NCI-H2081 (cell line): ENCODE measurements around the gene ZNF473.
A peak's percentile ranks its signal among the peaks of the same experiment; 100 is the strongest.
"Not testable (repeated sequence)": the region's sequence is repeated elsewhere in the genome, so short reads cannot be mapped to it uniquely, and the experiment has no call there.

ENCODE experiments used
- DNase-seq, 2 experiments: peaks; one replicate each; lab custom pipeline; 2025; lab: John Stamatoyannopoulos, UW

The ZNF473 gene

DNA sequence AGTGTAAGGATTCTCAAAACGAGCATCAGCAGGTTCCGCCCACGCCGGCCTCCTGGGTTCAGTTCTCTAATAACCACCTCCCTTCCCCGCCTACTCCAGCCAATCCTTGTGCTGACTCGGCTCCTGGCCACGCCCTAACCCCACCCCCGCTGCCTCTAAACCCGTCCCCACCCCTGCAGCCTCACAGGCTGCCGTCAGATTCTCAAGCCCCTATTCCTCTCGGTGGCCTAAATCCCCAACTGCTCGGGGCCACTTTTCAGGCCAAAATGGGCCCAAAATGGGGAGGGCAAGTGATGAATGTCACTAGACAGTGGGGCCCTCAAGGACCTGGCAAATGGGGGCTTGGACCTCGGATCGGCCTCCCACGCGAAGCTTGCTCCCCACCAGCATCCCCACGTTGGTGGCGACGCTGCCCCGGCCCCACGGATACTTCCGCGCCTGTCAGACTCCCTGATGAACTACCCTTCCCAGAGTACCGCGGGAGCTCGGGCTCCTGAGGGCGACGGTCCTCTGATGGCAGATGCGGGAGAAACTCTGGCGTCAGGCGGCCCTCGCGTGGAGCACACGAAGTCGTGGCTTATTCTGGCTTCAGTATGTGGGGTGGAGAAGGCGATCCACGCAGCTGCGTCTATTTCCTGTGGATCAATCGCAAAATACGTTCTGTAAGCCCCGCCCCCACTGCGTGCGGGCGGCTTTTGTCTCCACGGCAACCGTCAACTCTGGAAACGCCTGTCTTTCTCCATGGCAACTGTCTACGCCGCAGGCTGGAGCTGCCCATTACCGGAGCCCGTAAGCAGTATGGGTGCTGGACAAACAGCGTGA lies 24.8 kb downstream of the ZNF473 start:
- DNase-seq = peak; percentile 58 to 77

DNA sequence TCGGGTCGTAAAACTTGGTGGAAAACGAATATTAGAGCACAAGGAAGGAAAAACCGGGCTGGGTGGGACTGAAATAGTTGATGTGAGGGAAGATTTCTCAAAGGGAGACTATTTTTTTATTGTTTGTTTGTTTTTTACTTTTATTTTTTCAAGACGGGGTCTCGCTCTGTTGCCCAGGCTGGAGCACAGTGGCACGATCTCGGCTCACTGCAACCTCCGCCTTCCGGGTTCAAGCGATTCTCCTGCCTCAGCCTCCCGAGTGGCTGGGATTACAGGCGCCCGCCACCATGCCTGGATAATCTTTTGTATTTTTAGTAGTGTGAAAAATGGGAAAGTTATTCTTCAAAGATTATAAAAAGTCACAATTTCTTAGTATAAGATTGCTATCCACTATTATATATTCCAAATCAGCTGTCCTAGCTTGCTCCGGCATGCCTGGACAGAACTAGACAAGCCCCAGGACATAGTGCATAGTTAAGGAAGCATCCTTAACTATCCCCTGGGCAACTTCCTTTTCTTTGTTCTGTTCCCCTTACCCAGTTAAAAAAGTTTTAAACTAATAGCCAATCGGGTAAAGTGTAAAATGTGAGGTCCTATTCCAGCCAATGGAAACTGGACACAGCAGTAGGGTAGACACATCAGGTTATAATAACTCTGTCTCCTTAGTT lies 25.6 kb downstream of the ZNF473 start:
- DNase-seq = not testable (repeated sequence)

DNA sequence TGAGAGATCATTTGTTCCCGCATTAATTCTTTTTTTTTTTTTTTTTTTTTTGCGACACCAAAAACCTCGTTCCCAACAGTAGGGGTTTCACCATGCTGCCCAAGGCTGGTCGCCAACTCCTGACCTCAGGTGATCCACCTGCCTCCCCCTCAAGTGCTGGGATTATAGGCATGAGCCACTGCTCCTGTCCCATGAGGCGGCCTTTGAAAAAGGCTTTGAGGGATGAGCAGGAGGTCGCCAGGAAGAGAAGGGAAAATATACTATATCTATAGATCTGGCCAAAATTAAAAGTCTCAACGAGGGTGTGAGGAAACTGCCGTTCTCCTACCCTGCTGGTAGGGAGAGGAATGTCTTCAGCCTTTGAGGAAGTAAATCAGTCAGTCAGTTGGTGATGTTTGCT lies 26.2 kb downstream of the ZNF473 start:
- no peak for DNase-seq

DNA sequence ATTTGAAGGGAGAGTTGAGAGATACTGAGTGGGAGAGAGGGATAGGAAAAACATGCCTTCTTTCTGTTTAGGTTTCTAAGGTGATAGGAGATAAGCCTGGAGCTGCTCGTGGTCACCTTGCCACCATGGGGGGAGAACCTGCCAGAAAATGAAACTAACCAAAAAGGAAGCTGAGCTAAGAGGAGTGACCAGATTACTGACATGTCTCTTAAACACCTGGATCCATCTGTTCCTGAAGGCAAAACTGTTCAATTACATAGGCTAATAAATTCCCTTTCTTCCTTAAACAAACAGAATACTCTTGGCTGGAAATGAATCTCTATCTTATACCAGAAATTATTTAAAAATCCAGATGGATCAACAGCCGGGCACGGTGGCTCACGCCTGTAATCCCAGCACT lies 27.3 kb downstream of the ZNF473 start:
- DNase-seq = no peak

DNA sequence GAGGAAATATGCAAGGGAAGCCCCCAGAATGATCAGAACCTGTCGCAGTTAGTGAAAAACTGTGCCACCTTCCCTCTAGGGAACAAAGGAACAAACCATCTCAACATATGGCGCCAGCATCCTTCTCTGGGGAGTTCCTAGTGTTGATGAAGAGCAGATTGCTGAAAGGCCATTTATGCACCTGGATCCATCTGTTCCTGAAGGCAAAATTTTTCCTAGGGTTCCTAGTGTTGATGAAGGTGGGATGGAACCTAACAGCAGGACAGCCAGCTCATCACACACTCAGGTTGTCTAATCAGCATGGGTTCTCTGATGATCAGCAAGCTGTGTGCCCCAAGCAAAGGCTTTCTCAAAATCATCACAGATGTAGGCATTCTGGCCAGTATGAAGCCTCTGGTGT lies 32.6 kb downstream of the ZNF473 start:
- DNase-seq = no peak

DNA sequence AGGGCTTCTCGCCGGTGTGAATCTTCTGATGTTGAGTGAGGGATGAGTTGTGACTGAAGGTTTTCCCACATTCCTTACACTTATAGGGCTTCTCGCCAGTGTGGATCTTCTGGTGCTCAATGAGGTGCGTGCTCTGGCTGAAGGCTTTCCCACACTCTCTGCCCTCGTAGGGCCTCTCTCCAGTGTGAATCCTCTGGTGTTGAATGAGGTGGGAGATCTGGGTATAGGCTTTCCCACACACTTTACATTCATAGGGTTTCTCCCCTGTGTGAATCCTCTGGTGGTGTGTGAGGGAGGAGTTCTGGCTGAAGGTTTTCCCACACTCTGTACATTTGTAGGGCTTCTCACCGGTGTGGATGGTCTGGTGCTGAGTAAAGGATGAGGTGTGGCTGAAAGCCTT lies 33.2 kb downstream of the ZNF473 start:
- DNase-seq = no peak

DNA sequence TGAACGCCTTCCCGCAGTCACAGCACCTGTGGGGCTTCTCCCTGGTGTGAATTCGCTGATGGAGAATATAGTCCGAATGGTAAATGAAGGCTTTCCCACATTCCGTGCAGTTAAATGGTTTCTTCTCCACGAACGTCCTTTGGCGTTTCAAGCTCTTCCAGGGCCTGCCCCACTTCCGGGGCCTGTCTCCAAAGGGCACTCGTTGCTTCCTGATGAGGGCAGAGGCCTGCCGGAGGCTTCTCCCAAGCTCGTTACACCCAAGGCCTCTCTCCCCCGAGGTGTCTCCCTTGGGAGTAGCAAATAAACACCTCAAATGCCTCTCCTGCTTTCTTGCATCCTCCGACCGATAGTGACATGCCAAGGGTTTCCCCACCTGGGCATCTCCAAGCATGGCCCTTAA lies 34.3 kb downstream of the ZNF473 start:
- DNase-seq = no peak

DNA sequence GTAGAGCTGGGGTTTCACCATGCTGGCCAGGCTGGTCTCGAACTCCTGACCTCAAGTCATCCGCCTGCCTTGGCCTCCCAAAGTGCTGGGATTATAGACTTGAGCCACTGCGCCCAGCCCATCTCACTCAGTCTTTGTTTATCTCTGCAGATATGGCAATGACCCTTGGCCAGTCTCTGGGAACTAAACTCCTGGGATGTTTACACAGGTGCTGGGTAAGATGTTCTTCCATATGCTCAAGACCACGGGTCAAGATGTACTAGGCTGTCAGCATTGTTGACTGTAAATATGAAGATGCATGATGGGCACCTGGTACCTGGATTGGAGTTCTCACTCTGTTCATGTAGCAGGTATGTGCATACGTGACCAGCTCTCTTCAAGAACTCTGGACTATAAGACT lies 35.8 kb downstream of the ZNF473 start:
- DNase-seq = no peak

DNA sequence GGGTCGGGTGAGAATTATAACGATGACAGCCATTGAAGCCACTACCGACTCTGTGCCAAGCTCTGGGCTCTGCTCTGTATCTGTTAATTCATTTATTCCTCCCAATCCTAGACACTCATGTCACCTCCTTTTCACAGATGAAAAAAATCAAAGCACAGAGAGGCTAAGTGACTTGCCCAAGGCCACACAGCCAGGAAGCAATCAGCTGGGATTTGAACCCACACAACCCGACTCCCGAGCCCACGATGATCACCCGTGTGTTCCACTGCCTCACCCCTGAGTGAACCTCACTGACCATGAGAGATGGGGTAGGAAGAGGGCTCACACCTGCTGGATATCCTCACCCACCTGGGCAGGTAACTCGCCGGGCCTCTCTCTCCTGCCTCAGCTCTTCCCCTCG lies 40.1 kb downstream of the ZNF473 start:
- DNase-seq = no peak

DNA sequence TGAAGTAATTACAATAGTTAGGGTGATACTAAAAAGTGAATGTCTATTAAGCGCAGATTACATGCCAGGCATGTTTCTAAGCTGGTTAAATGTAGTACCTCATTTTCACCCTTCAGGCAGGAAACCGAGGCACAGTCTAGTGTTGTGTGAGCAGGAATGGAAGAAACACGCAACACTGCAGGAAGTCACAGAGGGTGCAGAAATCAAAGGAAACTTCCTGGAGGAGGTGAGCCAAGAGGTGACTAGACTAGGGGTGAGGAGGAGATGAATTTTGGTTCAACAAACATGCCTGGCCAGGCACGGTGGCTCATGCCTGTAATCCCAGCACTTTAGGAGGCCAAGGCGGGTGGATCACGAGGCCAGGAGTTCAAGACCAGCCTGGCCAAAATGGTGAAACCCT lies 41.8 kb downstream of the ZNF473 start:
- DNase-seq = no peak

DNA sequence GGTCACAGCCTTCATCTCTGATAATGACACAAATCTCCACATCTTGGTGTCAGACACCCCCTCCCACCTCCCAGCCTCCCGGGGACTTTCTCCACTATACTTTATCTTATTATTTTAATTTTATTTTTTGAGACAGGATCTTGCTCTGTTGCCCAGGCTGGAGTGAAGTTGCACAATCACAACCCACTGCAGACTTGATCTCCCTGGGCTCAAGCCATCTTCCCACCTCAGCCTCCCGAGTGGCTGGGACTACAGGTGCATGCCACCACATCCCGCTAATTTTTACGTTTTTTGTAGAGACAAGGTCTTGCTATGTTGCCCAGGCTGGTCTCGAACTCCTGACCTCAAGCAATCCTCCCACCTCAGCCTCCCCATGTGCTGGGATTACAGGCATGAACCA lies 42.6 kb downstream of the ZNF473 start:
- not testable (repeated sequence) for DNase-seq

DNA sequence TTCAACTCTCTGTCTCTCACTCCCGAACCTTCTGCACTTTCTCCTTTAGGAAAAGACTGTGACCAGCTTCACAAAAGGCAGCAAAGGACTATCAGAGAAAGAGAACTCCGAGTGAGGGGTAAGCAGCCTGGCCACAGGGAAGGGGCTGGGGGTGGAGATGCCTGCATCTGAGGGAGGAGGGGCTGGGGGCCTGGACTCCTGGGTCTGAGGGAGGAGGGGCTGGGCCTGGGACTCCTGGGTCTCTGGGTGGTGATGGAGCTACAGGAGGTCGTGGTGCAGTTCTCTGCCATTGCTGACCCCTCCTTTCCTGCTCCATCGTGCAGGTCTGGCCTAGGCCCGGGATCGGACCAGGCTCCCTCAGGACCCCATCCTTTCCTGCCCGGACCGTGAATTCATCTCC lies 49.3 kb downstream of the ZNF473 start:
- not testable (repeated sequence) for DNase-seq

DNA sequence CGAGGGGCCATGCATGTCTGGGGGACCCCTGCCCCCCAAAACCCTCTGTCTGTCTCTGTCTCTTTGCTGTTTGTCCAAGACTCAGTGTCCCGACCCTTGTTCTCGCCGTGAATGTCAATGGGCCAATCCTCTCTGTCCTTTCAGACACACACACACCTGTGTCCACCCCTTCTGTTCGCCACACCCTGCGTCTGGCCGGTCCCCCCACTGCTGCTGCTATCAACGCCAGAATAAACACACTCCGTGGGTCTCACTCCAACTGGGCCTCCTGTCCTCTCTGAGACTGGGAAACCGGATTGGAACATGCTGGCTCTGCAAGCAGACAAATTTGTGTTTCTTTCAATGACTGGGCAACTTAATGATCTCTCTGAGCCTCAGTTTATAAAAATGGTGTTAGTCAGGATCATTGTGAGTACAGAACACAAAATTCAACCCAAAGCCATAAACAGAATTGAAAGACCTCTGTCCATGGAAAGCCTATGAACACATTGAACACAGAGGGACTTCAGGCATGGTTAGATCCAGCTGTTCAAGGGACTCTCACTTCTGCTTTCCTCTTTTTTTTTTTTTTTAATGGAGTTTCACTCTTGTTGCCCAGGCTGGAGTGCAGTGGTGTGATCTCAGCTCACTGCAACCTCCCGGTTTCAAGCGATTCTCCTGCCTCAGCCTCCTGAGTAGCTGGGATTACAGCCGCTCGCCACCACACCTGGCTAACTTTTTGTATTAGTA lies 50.0 kb downstream of the ZNF473 start:
- not testable (repeated sequence) for DNase-seq

DNA sequence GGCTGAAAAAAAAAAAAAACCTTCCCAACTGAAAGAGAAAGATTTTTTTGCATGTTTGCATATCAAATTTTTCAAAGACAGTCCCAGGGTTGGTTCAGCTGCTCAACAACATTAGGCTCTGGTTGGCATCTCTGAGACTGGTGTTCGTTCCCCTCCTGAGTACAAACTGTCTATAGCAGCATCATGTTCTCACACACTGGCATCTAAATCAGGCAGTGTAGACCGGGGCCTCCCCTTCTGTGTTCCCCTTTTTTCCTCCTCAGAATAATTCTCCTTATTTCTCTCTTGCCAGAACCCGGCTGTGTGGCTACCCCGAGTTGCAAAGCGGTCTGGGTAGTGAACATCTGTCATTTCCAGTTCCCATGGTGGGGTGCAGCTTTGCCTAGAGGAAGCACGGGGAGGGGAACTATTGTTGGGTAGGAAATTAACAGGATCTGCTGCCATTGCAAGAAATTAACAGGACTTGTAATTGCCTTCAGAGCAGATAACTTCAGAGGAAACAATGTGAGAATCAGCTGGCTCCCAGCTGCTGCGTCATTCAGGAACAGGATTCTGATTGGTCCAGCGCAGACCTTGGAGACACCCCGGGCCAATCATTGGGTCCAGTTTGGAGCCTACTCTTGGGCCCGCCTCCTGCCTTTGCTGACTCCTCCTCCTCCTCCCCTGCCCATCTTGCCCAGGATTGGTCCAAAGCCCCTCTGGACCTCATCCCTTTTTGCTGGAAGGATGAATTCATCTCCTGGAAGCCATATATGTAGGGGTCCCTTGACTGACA lies 51.0 kb downstream of the ZNF473 start:
- not testable (repeated sequence) for DNase-seq

DNA sequence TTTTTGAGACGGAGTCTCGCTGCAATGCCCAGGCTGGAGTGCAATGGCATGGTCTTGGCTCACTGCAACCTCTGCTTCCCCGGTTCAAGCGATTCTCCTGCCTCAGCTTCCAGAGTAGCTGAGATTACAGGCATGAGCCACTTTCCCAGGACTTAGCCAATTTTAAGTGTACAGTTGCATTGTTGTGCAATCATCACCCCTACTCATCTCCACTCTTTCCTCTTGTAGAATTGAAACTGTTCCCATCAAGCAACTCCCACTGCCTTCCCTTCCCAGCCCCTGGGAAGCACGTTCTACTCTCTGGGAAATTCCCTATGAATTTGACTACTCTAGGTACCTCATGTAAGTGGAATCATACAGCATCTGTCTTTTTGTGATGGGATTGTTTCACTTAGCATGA lies 53.2 kb downstream of the ZNF473 start:
- DNase-seq = not testable (repeated sequence)

DNA sequence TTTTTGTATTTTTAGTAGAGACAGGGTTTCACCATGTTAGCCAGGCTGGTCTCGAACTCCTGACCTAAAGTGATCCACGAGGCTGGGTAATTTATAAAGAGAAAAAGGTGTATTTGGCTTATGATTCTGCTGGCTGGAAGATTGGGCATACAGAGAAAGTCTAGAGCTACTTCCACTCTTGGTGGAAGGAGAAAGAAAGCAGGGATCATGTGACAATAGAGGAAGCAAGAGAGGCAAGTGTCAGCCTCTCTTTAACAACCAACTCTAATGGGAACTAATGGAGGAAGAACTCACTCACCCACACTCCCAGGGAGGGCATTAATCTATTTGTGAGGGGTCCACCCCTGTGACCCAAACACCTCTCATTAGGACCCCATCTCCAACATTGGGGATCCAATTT lies 58.6 kb downstream of the ZNF473 start:
- not testable (repeated sequence) for DNase-seq

DNA sequence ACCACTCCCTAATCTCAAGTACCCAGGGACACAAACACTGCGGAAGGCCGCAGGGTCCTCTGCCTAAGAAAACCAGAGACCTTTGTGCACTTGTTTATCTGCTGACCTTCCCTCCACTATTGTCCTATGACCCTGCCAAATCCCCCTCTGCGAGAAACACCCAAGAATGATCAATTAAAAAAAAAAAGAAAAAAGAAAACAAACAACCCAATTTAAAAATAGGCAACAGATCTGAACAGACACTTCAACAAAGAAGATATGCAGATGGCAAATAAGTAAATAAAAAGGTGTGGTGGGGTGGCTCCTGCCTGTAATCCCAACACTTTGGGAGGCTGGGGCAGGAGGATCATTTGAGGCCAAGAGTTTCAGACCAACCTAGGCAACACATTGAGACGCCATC lies 61.3 kb downstream of the ZNF473 start:
- not testable (repeated sequence) for DNase-seq

DNA sequence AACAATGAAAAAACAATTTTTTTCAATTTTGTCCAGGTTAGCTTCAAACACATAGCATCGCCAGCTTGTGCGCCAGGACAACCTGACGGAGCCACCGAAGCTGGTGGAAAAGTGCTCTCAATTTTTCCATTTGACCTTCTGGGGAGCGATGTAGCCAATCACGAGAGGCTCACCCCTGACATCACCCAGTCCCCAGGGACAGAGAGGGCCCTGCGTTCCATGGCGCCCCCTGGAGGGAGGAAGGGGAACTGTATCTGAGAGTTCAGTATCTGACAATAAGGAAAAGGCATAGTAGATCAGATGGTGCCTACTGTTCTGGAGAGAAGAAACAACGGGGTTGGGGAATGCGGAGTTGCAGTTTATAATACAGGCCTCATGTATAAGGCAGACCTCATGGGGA lies 64.9 kb downstream of the ZNF473 start:
- not testable (repeated sequence) for DNase-seq

DNA sequence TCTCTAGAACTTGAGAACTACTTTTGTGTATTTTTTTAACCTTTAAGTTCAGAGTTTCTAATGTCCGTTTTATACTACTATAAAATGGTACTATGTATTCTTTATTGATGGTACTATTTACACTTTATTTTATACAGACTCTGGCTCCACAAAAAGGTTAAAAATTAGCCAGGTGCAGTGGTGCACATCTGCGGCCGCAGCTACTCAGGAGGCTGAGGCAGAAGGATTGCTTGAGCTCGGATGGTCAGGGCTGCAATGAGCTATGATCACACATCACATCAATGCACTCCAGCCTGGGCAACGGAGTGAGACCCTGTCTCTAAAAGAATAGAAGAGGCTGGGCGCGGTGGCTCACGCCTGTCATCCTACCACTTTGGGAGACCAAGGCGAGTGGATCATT lies 66.0 kb downstream of the ZNF473 start:
- not testable (repeated sequence) for DNase-seq

DNA sequence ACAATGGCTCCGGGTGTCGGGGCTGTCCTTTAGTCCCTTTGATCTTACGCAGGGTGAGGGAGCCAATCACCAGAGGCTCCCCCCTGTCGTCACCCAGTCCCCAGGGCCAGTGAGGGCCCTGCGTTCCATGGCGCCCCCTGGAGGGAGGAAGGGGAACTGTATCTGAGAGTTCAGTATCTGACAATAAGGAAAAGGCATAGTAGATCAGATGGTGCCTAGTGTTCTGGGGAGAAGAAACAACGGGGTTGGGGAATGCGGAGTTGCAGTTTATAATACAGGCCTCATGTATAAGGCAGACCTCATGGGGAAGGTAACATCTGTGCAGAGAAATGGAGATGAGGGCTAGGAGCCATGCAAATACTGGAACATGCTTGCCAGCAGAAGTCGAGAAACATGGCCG lies 66.8 kb downstream of the ZNF473 start:
- DNase-seq = not testable (repeated sequence)

DNA sequence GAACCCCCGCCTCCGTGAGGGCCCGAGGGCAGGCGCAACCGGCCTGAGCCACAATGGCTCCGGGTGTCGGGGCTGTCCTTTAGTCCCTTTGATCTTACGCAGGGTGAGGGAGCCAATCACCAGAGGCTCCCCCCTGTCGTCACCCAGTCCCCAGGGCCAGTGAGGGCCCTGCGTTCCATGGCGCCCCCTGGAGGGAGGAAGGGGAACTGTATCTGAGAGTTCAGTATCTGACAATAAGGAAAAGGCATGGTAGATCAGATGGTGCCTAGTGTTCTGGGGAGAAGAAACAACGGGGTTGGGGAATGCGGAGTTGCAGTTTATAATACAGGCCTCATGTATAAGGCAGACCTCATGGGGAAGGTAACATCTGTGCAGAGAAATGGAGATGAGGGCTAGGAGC lies 72.1 kb downstream of the ZNF473 start:
- DNase-seq = not testable (repeated sequence)

DNA sequence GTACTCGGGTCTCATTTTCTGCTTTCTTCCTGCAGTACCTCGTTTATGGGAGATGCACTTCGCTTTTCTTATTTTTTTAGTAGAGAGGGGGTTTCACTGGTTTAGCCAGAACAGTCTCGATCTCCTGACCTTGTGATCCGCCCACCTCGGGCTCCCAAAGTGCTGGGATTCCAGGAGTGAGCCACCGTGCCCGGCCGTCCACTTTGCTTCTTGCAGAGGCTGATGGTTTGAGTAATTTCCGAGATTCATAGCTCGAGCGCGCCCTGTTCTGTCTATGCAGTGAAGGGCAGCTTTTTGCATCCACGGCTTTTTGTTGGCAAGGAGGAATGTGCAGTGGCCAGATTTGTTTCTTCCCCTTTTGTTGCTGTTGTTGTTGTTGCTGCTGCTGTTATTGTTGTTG lies 73.1 kb downstream of the ZNF473 start:
- not testable (repeated sequence) for DNase-seq
